Measurements from ENCODE around the gene CSNK2A2.

CSNK2A2 gene

DNA sequence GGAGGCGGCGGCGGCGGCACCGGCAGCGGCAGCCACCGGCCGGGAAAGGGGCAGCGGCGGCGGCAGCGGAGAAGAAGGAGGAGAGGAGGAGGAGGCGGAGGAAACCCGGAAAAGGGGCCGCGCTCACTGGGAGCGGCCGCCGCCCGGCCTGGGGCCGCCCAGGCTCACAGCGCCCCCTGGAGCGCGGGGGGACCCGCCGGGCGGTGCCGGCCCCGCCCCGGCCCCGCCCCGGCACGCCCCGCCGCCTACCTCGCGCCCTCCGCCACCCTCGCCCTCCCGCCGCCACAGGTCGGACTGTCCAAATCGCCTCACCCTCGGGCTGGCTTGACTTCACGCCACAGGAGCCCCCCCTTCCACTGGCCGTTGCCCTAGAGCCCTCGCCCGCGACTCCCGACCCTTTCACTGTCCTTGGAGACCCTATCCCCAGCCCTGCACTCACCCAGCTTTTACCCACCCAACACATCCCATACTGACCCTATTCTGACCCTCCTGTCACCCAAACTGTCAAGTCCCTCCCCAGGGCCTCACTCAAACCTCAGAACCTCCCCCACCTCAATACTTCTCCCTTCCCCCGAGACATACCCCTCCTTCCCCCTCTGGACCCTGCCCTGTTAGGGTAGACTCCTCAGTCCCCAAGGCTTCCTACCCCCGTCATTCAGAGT lies at the start of gene CSNK2A2:
TSS of gene CSNK2A2 (minus strand) at position 85 of the 662 bp plus-strand sequence. CDS start 370 bp downstream, outside the sequence.
- peak; percentile 81 for DNase-seq

DNA sequence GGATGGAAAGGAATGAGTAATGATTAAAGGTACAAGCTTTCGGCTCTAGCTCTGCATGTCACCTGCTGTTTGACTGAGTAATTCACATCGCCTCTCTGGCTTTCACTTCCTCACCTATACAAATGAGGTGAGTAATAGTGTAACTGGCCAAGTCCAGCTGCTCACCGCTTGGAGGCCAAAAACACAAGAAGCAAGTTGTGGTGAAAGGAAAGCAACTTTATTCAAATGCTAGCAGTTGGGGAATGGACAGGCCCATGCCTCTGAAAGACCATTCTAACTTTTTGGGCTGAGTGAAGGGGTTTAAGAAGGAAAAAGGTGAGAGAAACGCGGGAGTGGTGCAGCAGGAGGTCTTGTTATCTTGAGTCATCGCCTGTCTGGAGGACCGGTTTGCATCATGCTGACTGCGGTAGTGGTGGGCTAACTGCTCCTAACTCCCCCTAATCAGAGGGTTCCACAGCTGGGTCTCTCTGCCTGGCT lies 45.7 kb upstream of the CSNK2A2 start:
- DNase-seq = peak; percentile 60

DNA sequence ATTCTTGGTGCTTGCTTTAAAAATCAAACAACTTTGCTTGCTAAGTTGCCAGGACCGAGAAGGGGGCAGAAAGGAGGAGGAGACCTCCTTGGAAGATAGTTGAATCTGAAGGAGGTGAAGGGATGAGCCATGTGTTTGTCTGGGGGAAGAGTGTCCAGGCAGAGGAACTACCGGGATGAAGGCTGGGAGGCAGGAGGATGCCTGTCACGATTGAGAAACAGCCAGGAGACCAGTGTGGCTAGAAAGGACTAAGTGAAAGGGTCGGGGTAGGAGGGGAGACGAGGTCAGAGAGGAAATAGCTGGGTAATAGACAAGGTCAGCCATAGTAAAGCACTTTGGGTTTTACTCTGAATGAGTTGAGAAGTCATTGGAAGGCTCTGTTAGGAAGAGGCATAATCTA lies 38.9 kb upstream of the CSNK2A2 start:
- no peak for DNase-seq

DNA sequence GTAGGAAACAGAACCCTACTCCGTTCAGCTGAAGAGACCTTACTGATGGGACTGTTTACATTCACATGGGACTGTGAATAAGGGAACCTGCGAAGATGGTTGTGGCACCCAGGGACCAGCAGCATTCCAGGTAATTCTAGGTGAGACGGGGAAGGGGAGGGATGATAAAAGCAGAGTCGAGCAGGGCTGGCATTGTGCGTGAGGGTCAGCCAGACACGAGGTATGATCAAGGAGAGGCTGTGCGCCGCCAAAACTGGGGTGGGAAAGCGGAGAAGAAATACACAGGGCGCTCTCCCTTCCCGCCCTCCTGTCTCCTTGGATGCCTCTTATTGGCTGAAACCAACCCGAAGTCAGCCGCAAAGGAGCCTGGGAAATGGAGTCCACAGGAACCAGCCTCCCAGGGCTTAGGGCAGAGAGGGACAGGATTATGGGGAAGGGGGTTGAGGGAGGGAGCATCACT lies 38.4 kb upstream of the CSNK2A2 start:
- DNase-seq = peak; percentile 75

DNA sequence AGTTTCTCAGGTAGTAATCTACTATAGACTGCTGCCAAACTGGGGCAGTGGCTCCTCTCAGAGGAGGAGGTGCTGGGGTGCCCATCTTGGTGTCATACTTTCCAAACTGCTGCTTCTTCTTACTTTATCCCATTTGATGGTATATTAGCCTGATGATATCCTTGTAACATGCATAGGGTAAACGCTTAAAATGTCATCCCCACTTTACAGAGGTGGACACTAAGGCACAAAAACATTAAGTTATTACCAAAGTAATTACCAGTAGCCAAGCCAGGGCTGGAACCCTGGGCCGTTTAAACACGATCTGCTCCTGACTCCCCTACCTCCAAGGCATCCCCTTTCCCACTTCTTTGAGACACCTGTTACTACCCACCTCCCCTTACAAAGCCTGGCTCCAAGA lies 37.8 kb upstream of the CSNK2A2 start:
- no peak for DNase-seq

DNA sequence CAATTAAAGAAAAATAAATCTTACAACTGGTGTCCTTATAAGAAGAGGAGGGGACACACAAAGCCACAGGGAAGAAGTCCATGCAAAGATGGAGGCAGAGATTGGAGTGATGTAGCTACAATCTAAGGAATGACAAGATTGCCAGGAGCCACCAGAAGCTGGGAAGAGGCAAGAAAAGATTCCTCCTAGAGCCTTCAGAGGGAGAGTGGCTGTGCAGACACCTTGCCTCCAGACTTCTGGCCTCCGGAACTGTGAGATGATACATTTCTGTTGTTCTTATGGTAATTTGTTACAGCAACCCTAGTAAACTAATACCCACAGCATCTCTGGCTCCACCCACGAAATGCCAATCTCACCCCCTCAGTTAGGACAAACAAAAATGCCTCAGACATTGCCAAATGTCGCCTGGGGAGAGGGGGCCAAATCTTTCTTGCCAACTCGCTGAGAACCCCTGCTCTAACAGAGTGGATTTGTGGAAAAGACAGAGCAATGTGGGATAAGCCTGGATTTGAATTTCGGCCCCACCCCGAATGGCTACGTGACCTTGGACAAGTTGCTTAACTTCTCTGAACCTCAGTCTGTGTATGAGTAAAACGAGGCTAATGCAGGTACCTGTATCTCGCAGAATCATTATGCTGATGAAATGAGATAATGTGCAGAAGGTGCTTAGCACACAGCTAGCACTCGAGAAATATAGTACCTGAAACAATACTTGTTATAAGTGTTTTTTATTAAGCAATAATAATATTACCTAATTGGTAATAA lies 37.1 kb upstream of the CSNK2A2 start:
- DNase-seq = no peak

DNA sequence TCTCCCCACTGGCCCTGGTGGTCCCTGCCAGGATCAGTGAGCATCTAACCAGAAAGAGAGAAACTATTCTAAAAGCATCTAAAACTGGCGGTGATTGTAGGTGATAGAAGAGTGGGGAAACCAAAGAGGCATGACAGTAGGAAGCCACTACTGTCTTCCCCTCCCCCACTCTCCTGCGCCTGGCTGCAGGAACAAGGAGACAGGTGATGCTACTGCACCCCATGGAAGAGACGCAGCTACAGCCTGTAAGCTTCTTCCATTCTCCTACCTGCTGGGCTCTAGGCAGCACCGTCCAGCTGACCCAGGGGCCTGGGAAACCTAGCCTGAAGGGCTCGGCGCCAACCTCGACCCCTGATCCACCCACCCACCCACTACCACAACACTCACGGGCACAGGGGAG lies 32.4 kb upstream of the CSNK2A2 start:
- no peak for DNase-seq

DNA sequence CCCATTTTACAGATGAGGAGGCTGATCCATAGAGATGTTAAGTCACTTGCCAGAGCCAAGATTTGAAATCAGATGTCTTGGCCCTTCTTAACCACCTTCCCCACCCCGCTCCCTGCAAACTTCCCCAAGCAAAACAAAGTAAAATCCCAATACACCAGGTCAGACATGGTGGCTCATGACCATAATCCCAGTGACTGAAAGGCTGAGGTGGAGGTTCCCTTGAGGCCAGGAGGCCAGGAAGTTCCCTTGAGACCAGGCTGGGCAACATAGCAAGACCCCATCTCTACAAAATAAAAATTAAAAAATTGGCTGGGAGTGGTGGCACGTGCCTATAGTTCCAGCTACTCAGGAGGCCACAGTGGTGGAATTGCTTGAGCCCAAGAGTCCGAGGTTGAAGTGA lies 28.9 kb upstream of the CSNK2A2 start:
- no peak for DNase-seq

DNA sequence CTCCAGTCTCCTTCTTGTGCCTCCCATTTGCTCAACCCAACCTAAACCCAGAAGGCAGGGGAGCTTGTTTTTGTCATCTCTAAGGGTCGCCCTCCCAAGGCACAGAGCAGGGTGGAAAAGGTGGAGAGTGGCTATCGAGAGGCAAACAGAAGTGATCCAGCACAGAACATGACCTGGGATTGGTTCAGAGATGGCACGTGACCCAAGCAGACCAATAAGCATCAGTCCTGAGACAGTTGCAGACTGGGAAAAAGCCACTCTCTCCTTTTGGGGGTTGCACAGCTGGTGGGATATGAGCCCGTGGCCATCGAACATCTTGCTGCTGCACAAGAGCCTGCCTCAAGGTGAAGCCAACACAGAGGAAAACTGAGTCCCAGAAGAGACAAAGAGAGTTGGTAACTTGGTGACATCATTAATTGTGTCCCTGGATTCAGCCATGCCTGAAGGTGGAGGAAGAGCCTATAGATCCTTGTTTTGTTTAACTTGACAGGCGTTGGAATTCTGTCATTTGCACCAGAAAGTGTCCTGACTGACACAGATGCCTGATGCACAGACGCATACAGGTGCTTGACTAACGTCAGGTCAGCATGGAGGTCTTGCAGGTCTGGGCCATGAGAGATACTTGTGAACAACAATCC lies 28.2 kb upstream of the CSNK2A2 start:
- no peak for DNase-seq

DNA sequence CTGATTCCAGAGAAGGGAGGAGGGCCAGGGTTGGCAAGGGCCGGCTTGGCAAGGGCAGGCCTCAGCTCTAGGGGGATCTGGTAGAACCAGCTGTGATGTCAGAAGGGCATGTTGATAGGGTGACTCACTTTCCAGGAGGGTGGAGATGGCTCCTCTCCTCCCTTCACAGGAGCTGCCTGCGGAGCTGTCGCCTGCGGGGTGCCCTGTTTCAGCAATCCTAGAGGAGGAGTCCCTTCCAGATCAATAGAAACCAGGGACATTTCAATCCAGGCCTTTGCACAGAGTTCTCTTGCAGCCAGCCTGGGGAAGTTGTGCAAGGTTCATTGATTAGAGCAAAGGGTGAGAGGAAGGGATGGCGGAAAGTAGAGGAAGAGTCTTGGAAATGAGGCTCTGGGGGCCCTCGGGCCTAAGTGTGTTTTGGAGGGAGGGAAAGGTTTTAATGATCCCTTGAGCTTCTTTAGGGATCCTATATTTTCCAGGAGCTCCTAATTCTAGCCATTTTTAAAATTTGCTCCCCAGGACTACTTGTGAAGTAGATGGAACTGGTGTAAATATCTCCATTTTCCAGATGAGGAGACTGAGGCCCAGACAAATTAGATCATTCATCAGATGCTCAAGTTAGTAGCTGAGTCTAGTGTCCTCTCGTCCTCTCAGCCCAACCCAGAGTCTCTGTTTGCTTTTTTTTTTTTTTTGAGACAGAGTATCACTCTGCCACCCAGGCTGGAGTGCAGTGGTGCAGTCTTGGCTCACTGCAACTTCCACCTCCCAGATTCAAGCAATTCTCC lies 24.8 kb upstream of the CSNK2A2 start:
- no peak for DNase-seq

DNA sequence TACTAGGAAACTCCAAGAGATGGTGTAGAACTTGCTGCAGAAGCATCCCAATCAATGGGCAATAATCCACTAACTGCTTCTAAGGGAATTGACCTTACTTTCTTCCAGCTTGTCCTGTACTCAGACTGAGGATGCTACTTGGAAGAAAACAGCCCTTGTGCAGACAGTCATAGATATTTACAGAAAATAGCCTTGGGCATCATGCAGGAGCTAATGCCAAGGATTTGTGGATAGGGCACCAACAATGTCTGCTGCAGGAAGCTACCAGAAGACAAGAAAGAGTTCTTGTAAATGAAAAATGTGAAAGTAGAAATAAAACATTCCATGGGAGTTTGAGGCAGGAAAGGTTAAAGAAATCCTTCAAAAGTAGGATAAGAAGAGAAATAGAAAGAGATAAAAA lies 21.5 kb upstream of the CSNK2A2 start:
- DNase-seq = no peak

DNA sequence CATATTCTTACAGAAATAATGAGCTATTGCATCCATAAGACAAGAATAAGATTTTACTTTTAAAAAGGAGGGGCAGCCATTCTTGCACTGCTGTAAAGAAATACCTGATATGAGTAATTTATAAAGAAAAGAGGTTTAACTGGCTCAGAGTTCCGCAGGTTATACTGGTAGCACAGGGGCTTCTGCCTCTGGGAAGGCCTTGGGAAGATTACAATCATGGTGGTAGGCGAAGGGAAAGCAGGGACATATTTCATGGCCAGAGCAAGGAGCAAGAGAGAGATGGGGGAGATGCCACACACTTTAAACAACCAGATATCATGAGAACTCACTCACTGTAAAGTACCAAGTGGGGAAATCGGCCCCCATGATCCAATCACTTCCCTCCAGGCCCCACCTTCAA lies 20.9 kb upstream of the CSNK2A2 start:
- no peak for DNase-seq

DNA sequence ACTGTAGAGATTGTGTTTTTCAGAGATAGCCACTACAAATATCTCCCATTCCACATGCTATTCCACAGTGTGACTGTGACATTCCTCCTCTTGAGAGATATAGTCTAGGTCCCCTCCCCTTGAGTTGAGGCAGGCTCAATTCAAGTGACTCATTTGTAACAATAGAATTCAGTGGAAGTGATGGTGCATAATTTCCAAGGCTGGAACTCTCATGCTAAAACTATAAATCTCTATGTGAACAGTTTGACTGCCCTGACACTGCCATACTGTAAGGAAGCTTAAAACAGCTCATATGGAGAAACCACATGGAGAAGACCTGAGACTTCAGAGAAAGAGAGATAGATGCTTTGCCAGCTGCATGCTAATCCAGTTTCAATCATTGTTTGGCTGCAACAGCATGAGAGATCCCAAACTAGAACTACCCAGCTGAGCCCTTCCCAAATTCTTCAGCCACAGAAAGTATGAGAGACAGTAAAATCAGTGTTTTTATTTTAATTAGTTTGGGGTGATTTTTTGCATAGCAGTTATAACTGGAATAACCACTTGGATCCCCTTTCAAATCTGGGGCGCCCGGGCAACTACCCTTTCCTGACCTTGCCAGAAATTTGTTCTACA lies 19.5 kb upstream of the CSNK2A2 start:
- no peak for DNase-seq

DNA sequence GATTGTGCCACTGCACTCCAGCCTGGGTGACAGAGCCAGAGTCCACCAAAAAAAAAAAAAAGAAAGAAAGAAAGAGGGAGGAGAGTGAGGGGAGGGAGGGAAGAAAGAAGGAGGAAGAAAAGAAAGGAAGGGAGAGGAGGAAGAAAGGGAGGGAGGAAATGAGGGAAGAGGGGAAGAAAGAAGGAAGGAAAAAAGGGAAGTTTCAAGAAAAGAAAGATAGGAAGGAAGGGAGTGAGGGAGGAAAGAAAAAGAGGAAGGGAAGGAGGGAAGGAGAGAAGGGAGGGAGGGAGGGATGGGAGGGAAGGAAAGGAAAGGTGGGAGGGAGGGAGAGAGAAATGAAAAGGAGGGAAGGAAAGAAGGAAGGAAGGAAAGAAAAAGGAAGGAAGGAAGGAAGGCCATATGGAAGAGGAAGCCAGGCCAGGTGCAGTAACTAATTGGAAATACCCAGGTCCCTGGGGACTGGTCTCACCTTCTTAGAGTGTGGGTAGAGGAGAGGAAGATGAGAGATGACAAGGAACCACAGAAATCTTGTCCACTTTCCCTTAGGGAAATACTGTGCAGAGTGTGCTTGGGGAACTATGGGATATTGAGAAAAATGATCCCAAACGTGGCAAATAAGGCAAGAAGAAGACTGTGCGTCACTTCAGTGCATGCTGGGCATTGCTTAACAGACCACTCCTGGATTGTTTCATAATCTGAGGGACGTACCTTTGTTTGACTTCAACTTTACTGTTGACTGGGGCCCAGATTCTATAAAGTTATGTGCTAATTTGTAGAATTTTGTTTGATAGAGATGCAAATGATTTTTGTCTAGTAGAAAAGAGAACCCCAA lies 15.1 kb upstream of the CSNK2A2 start:
- DNase-seq = no peak

DNA sequence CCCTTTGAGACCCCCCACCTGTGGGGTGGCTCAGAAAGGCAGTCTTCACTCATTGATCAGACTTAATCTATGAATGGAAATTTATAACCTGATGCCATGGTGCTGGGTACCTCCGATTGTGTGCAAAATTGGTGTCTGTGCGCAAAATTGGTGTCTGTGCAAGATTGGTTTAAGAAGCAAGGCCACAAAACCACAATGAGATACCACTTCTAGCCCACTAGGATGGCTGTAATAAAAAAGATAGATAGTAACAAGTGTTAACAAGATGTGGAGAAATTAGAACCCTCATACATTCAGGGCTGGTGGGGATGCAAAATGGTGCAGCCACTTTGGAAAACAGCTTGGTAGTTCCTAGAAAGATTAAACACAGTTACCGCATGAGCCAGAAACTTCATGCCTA lies 13.9 kb upstream of the CSNK2A2 start:
- no peak for DNase-seq

DNA sequence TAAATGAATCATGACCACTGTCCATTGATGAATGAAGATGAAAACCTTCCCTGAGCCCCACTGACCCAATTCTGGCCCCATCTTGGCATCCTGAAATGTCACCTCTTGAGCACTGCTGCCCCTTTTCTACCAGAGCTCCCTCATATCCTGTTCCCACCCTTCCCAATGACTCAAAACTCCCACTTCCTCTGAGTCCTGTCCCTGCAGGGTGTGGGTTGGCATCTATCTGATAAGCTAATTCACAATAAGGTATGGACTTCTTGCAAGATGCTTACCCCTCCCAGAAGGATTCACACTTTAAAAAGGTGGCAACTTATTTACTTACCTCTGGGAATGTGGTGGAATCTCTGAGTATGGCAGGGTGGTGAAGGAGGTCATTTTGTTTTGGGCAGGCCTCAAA lies 13.3 kb upstream of the CSNK2A2 start:
- DNase-seq = no peak

DNA sequence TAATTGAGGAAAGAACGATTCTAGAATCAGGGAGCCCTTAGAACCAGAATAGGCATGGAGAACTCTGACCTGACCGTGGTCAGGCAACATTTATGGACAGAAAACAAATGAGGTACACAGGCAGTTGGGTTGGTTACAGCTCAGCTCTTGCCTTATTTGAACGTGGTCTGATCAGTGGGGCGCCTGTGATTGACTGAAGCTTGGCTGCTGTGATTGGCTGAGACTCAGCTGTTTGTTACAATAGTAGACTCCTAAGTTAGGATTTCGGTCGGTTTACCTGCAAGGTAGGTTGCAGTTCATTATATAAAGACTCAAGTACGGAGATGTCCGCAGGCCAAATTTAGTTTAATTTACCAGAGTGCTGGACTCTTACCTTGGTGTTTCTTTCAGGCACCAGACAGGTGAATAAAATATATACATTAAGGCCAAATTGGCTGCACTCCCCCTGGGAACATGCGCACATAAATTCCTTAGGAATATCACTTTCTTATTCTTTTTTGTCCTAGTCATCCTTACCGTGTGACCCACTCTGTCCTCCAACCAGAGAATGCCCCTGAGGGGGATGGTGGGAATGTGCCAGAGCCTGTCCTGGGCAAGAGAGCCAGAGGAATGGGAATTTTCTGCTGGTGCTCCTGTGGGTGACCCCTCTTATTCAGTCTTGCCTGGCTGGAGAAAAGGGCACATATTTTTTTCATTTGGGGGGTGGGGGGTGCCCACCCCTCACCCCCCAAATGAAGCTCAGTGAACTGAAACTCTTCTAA lies 7.5 kb upstream of the CSNK2A2 start:
- no peak for DNase-seq

DNA sequence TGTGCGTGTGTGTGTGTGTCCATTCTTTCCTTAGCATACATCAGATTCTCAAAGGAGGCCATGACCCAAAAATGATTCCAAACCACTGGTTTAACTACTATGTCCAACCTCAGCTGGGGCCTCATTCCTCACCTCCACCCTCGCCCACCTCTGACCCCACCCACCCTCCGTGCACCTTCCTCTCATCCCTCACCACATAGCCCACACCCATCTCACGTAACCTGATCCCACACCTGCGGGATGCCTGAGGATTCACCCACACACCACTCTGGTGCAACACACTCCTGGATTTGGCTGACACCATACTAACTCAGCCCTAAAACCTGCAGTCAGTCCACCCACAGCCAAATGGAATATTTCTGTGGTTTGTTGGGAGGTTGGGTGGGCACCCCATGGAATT lies 3.3 kb upstream of the CSNK2A2 start:
- DNase-seq = no peak

DNA sequence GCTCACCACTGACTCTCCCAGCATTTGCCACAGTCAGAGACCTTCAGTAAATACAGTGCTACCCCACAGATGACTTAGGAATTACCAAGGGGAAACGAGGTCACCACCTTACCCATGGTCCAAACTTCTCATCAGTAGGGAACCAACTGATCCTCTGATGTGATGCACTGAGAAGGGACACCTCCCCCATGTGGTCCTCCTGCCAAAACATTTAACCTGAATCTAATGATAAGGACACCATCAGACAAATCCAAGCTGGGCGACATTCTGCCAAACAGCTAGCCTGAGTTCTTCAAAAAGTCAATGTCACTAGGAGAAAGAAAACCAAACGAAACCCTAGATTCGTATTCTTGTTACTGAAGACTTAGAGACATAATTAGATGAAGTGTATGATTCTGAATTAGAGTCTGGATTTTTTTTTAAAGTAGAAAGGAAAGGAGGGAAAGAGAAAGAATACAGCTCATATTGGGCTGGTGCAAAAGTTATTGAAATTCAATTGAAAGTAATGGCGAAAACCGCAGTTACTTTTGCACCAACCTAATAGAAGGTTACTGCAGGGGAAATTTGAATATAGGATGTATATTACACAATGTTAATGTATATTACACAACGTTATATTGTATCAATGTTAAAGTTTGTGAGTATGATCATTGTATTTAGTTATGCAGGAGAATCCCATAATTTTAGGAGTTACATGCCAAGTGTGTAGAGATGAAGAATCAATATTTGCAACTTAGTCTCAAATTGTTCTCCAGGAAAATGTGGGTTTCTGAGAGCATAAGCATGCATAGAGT lies 2.3 kb upstream of the CSNK2A2 start:
- no peak for DNase-seq

DNA sequence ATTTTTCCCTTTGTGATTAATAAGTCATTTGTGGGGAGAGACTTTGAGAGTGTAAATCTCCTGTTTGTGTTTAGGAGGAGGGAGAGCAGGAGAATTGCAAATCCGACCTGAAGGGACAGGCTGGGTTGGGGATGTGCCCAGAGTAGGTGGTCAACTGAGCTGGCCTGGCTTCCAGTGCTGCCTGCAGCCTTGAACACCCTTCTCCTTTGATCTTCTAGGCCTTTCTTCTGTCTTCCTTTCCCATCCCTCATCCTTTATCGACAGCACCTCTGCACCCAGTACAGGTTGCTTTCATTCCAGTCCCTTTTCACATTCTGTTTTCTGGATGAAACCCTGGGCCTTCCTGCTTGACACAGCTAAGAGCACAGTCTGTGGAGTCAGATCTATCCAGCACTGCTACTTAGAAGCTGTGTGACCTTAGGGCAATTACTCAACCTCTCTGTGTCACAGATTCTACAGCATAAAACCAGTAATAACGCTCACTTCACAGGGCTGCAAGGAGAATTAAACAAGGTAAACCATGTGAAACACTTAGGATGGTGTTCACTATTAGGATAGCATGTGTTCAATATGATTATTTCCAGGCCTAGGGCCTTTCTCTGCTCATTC lies 1.0 kb upstream of the CSNK2A2 start:
- no peak for DNase-seq

Measured in activated CD4-positive, alpha-beta T cell treated with anti-CD3 and anti-CD28 coated beads, Interleukin-2, Interleukin-6, amounts not matched to agents 100 ng/mL and 50 ng/mL, durations not matched to agents 16 hours and 8 hours (primary cell).